Stimulated activated CD8-positive, alpha-beta memory T cell treated with anti-CD3 and anti-CD28 coated beads, Interleukin-15, amount 100 ng/mL, for 4 hours (primary cell): Measurements from ENCODE around the gene KPNA2.
"Not testable (repeated sequence)": the region's sequence is repeated elsewhere in the genome, so short reads cannot be mapped to it uniquely, and the experiment has no call there.

ENCODE experiments used
- DNase-seq, 2 donors: peaks; one replicate each; pipeline ENCODE4 v3.0.0-alpha.2; 2020; ENCODE audit warnings: low read depth in 2 of 2

KPNA2 gene

DNA sequence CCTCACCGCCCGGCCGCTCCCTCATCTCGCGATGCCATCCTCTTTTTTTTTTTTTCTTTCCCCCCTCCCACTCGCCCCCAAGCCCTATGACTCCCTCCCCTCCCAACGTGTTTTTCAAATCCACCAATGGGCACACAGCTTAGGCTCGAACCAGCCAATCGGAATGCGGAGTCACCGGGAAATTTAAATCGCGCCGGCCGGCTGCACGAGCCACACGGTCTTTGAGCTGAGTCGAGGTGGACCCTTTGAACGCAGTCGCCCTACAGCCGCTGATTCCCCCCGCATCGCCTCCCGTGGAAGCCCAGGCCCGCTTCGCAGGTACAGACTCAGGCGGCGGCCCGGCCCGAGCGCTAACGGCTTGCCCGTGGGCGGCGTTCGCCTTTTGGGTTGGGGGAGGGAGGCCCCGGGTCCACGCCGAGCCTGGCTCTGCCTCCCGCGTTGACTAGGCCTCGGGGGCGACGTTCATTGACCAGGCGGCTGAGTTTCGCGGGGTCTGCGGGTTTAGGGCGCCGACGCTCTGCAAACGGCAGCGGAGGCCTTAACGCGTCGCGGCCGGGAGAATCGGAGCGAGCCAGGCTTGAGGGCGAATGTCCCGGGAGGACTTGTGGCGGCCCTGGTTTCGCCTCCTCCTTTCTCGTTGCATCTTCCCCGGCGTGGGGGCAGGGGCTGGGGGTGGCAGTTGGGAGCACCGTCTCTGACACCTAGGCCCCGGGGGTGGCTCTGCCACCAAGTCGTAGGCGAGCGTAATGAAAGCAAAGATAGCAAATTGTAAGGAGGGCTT is at the start of gene KPNA2:
Gene KPNA2, plus strand, starts transcription at position 213 of the 781 bp plus-strand sequence. CDS start 1,398 bp downstream, outside the sequence.
- DNase-seq, result peak; percentile 76 to 86

DNA sequence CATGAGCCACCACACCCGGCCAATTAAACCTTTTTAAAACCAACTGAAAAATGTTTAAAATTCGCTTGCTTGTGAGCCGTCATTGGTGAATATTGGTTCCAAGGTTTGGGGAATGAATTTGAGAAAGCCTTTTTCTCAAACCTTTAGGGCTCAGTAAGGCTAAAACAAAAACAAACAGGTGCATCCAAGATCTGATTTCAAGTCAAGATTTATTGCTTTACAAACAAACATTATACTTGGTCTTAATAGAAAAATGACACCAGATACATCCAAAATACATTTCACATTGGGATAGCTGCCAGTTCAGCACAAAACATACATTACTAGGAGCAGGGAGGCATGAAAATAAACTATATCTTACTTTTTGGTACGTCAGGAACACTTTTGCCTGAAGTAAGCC is 44.6 kb upstream of the KPNA2 start:
- no peak for DNase-seq

DNA sequence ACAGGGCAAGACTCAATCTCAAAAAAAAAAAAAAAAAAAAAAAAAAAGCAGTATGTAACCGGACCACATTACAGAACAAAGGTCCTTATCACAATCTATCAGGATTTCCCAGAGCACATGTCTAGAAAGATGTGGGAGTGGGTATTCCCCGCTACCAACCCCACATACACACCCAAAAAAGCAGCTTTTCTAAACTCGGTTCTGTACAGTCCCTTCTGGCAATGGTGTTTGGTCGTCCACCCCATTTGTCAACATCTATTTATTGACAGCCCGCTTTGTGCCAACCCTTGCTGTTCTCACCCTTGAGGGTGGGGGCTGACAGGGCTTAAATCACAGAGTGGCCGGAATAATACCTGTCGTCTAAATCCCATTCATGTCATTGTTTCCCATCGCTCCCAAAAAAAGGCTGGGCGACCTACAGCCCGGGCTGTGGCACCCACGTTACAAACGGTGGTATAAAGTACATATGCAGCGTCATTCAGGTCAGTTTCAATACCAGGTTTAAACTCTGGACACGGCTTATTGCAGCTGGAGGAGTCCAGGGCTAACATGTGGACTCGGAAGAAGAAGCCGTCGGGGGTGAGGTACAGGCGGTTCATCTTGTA is 42.9 kb upstream of the KPNA2 start:
- no peak for DNase-seq

DNA sequence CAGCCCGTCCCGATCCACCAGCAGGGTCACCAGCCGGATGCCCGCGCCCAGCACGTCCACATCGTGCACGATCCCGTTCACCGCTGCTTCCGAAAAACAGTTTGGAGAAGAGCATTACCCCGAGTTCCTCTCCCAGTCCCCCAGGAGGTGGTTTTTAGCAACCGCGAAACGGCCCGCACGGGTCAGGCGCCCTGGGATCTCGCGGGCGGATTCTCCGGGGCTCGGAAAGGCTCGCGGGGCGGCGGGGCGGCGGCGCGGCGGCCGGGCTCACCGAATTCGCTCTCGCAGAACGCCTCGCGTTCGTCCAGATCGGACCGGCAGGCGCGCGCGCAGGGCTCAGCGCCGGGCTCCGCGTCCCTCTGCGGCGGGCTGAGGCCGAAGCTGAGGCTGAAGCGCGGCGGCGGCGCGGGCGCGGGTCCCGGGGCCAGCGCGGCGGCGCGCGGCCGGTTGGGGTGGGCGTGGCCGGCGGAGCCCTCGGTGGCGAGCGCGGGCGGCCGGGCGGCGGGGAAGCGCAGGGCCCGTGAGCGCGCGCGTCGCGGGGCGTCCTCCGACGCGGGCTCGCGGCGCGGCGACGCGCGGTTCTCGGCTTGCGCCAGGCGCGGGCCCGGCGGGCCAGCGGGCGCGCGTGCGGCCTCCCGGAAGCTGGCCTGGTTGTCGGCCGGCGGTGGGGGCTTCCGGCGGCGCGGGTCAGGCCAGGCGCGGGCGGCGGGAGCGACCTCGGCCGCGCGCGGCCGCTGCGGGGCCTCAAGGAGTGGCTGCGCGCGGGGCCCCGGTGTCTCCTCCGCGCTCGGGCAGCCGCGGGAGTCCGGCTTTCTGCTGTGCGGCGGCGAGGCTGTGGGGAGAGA is 42.2 kb upstream of the KPNA2 start:
- peak in 1 of 2 donors; percentile 57 for DNase-seq

DNA sequence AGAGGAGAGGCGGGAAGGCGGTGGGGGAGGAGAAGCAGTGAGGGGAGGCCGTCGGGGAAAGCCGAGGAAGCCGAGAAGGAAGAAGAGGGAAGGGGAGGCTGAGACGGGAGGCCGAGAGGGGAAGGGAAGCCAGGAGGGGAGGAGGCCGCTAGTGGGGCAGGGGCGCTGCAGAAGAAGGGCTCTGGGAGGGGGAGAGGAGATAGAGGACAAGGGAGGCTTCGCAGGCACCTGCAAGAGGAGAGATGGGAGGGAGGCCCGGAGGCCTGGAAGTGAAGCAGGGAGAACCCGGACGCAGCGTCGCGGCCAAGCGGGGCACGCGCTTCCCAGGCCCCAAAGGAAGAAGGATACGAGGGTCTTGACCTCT is 41.6 kb upstream of the KPNA2 start:
- DNase-seq, result no peak

DNA sequence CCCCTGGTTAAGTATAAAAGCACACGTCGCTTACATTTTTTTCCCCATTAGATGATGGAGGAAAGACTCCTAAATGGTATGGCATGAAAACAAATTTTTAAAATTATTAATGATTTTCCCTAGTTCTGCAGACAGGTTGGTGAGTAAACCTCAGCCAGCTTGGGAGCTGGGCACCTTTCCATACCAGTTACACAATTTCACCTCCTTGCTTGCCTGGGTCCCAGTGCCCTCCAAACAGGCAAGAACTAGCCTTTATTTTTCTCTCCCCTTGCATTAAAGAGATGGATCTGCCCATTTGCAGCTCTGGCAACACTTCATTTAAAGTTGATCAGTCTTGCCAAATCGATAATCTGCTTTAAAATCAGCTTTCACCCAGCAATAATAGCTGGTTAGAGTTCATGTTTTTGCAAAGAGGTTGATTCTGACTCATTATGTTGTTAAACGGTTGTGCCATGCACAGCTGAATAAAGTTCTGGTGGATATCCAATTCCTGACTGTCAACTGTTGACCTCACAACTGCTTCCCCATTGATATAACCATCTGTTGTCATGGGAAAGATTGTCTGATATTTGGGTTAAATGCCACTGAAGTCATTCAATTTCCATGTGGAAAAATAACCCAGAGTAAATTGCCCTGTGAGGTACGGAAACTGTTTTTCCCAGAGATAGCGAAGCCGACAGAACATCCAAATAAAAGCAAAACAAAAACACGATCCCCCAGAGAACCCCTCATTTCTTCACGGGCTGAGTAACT is 40.5 kb upstream of the KPNA2 start:
- no peak for DNase-seq

DNA sequence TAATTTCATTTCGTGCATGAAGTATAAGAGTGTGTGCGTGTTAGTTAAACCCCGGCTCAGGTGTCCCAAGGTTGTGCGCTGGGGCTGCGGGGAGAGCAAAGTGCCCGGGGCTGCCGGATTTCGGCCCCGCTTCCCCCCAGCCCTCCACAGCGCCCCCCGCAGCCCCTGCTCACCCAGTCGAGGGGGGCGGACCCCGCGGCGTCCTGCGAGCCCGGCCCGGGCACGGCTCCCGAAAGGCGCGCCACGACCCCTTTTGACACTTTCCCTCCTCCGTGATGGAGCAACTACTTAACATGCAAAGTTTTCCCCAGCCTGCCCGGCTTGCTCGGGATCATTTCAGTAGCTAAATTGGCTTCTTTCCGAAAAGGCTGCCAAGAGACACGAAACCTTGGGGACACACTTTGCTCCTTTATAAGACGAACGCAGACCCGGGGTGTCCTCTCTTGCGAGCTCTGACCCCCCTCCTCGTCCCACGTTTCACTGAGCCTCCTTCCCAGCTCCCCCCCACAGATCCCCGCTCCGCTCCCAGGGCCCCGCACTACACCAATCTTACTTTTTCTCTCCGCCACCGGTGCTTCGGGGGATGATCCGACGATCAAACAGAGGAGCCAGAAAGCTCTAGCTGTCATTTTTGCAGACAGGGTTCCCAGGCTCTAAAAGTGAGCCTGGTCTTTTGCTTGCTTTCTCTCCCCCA is 39.8 kb upstream of the KPNA2 start:
- DNase-seq, result no peak

DNA sequence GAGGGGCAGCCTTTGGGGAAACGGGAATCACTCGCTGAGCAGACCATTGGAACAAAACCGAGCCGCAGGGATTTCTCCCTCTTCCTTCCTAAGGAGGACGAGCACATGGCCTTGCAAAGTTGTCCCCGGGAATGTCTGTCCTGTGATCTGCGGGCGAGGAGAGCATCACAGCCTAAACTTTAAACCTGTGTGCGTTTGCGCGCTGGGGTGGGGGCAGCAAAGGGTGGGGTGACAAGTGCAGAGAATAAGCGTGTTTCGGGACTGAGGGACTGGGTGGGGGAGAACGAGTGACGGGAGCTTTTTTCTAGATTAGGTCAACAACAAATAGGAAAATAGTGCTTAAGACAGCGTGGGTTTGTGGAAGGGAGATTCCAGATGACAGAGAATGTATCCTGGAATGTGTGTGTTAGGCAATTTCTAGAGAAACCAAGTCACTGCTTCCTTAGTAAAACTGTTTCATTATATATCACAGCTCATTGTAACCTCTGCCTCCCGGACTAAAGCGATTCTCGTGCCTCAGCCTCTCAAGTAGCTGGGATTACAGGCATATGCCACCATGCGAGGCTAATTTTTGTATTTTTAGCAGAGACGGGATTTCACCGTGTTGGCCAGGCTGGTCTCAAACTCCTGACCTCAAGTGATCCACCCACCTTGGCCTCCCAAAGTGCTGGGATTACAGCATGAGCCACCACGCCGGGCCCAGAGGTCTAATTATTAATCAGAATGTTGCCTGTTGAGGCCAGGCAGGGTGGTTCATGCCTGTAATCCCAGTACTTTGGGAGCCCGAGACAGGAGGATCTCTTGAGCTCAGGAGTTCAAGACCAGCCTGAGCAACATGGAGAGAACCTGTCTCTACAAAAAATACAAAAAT is 39.0 kb upstream of the KPNA2 start, which contains the start of gene C17orf58:
Gene C17orf58, minus strand, starts transcription at position 169 of the 871 bp plus-strand sequence. CDS start 271 bp downstream, outside the sequence.
- not testable (repeated sequence) for DNase-seq

DNA sequence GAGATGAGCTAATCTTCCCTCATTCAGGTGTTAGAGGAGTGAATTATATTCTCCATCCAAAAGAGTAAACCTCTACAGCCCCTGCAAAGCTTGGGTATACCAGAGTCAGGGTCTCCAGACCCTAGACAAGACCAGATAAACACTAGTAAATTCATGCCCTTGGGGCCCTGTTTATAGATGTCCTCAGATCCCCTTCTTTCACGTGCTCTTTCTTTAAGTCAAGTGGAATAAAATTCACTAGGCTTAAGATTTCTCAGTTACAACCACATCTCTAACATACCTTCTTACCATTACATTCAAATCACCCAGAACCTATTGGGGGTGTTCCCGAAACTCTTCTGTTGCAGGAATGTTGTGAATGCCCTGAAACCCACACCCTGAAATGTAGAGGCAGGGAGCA is 37.1 kb upstream of the KPNA2 start:
- DNase-seq, result no peak

DNA sequence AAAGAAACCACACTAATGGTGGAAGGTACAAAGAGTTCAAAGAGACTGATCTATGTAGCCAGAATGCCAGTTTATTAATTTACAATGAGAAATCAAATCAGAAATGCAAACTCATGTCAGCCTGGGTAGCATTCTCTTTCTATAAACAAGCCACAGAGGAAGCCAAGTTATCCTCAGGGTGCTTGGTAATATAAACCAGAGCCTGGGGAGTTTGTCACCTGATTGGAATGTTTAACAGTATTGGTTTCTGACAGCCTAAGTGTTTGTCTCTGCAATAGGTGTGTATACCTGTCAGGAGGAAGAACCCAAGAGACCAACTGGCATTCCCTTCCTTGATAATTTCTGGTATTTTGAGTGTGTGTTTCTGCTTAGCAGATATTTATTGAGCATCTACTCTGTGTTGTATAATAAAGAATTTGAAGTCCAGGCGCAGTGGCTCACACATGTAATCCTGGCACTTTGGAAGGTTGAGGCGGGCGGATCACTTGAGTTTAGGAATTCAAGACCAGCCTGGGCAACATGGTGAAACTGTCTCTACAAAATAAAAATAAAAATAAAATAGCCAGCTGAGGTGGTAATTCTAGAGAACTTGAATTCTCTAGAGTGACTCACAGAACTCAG is 36.1 kb upstream of the KPNA2 start:
- no peak for DNase-seq

DNA sequence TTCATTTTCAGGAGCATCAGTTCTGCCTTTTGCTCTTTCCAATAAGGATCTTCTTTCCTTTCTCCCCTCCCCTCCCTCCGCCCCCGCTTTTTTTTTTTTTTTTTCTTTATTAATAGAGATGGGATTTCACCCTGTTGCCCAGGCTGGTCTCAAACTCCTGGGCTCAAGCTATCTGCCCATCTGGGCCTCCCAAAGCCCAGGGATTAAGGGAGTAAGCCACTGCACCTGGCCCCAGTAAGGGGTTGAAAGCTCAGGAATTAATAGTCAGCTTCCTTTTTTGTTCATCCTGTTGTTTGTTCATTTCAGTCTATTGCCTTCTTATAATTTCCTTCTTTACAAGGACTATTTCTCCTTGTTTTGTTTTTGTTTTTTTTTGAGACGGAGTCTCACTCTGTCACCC is 31.3 kb upstream of the KPNA2 start:
- DNase-seq, result no peak

DNA sequence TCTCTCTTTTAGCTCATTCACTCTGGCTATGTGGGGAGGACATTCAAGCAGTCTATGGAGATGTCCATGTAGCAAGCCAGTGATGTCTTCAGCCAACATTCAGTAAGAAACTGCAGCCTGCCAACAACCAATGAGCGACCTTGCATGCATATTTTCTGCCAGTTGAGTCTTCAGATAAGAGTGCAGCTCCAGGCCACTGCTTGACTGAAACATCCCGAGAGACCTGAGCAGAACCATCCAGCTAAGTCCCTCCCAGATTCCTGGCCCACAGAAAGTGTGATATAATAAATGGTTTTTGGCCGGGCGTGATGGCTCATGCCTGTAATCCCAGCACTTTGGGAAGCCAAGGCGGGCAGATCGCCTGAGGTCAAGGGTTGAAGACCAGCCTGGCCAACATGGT is 28.7 kb upstream of the KPNA2 start:
- DNase-seq, result no peak

DNA sequence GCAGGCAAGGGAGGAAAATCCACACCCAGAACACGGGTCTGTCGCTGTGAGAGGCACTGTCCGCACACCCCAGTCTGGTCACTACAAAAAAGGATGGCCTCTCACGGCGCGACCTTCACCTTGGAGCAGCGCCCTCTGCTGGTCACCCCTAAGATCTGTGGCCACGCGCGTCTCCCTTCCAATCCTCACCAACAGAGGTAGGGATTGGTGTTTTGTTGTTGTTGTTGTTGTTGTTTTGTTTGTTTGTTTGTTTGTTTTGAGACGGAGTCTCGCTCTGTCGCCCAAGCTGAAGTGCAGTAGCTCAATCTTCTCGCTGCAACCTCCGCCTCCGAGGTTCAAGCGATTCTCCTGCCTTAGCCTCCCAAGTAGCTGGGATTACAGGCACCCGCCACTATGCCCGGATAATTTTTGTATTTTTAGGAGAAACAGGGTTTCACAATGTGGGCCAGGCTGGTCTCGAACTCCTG is 24.3 kb upstream of the KPNA2 start:
- peak in 1 of 2 donors; percentile 18 for DNase-seq

DNA sequence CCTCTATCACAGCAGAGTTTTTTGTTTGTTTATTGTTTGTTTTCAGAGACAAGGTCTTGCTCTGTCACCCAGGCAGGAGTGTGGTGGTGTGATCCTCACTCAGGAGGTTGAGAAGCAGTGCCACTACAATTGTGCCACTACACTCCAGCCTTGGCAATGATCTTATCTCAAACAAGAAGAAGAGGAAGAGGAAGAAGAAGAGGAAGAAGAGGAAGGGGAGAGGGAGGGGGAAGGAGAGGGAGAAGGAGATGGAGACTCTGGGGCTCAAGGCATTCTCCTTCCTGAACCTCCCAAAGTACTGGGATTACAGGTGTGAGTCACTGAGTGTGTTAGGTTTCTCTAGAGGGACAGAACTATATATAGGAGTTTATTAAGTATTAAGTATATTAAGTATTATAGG is 22.1 kb upstream of the KPNA2 start:
- no peak for DNase-seq

DNA sequence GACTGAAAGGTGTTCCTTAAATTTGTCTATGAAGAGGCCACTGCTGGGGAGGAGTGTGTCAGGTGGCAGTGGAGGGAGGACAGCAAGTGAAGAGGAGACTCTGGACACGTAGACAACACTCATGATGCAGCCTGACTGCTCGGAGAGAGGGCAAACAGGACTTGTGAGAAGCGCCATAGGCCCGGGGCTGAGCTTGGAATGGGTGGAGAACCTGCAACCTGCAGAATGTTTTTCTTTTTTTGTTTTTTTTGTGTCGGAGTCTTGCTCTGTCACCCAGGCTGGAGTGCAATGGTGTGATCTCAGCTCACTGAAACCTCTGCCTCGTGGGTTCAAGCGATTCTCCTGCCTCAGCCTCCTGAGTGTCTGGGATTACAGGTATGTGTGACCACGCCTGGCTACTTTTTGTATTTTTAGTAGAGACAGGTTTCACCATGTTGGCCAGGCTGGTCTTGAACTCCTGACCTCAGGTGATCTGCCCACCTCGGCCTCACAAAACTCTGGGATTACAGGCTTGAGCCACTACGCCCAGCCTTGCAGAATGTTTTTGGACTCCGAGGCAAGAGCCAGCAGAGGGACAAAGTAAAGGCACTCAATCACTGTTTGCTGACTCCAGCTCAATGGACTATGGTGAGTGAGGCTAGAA is 20.3 kb upstream of the KPNA2 start:
- no peak for DNase-seq

DNA sequence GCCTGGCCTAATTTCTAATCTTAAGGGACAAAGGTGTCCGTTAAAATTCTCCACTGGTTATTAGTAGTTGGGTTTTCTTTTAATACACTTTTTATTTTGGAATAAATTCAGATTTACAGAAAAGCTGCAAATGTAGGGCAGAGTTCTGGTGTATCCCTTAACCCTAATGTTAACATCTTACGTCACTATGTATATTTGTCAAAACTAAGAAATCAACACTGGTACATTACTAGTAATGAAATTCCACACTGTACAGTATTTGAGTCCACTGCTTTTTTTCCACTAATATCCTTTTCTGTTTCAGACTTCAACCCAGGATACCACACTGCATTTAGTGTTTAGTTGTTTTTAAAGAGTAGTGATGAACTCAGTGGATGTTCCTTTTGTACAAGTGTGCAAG is 18.7 kb upstream of the KPNA2 start:
- no peak for DNase-seq

DNA sequence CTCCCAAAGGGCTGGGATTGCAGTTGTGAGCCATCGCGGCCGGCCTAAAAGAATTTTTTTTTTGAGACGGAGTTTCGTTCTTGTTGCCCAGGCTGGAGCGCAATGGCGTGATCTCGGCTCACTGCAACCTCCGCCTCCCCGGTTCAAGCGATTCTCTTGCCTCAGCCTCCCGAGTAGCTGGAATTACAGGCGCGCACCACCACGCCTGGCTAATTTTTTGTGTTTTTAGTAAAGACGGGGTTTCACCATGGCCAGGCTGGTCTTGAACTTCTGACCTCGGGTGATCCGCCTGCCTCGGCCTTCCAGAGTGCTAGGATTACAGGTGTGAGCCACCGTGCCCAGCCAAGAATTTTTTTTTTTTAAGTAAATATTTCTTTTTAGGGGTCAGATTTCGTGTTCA is 17.0 kb upstream of the KPNA2 start:
- not testable (repeated sequence) for DNase-seq

DNA sequence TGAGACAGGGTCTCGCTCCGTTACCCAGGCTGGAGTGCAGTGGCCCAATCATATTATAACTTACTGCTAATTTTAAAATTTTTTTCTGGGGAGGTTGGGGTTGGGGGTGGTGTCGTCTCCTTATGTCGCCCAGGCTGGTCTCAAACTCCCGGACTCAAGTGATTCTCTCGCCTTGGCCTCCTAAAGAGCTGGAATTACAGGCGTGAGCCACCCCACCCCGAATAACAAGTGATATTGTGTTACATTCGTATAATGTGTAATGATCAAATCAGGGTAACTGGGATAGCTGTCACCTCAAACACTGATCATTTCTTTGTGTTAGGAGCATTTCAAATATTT is 16.2 kb upstream of the KPNA2 start:
- no peak for DNase-seq
